K562 (cell line): ENCODE results near the gene OTUB2.

Source experiments
- CHD1 ChIP-seq: fragments of 200-600 bp; sonication (generic); IDR thresholded peaks from one replicate; pipeline ENCODE4 v1.6.1; 2012; ENCODE audit warnings: mild to moderate bottlenecking, moderate library complexity, low read length, inconsistent platforms
- FOXP1 ChIP-seq: sonication (generic); formaldehyde crosslinking; IDR thresholded peaks from 2 replicates; pipeline ENCODE4 v1.8.0; 2022; ENCODE audit warnings: mild to moderate bottlenecking, missing genetic modification reagents
- GTF2A2 ChIP-seq: IDR thresholded peaks from 2 replicates; pipeline ENCODE4 v1.6.1; 2016; ENCODE audit warnings: mild to moderate bottlenecking, missing genetic modification characterization, missing compliant biosample characterization
- JUN ChIP-seq, 2 experiments: sonication (generic) in 1 of 2; formaldehyde crosslinking in 1 of 2; IDR thresholded peaks; 2 replicates each; pipeline versions ENCODE4 v1.6.1 to v1.8.0; 2012 to 2022; ENCODE audit warnings: borderline replicate concordance in 2 of 2, mild to moderate bottlenecking in 2 of 2, improper control_type of control experiment in 1 of 2, low read depth in 1 of 2, low read length in 1 of 2, missing genetic modification reagents in 1 of 2
- MXD1 ChIP-seq: fragments of 250-450 bp; sonication (Bioruptor Pico); IDR thresholded peaks from 2 replicates; pipeline ENCODE4 v1.8.0; 2021; ENCODE audit warnings: borderline replicate concordance, mild to moderate bottlenecking, moderate library complexity; ENCODE audit not compliant: poor library complexity, severe bottlenecking
- ZNF175 ChIP-seq: fragments of 200-800 bp; sonication (Bioruptor generic); IDR thresholded peaks from 2 replicates; pipeline ENCODE4 v1.6.1; 2016; ENCODE audit warnings: low read depth, mild to moderate bottlenecking, missing genetic modification characterization, missing compliant biosample characterization
- TF ChIP-seq, protein P1 (sequence below): IDR thresholded peaks from 2 replicates; pipeline ENCODE4 v1.6.1; 2016; ENCODE audit warnings: missing genetic modification characterization, missing compliant biosample characterization
- TF ChIP-seq, protein P2 (sequence below): sonication (generic); formaldehyde crosslinking; IDR thresholded peaks from 2 replicates; pipeline ENCODE4 v1.8.0; 2022; ENCODE audit warnings: mild to moderate bottlenecking, low read depth, missing genetic modification reagents
- TF ChIP-seq, protein P3 (sequence below): sonication (generic); formaldehyde crosslinking; IDR thresholded peaks from 2 replicates; pipeline ENCODE4 v1.8.1; 2023; ENCODE audit warnings: mild to moderate bottlenecking, missing genetic modification reagents

GRCh38 chr14:94051779-94052178 lies 25.6 kb downstream of the OTUB2 start:
- TF ChIP-seq GTF2A2 = no peak
- TF ChIP-seq, protein P1, sequence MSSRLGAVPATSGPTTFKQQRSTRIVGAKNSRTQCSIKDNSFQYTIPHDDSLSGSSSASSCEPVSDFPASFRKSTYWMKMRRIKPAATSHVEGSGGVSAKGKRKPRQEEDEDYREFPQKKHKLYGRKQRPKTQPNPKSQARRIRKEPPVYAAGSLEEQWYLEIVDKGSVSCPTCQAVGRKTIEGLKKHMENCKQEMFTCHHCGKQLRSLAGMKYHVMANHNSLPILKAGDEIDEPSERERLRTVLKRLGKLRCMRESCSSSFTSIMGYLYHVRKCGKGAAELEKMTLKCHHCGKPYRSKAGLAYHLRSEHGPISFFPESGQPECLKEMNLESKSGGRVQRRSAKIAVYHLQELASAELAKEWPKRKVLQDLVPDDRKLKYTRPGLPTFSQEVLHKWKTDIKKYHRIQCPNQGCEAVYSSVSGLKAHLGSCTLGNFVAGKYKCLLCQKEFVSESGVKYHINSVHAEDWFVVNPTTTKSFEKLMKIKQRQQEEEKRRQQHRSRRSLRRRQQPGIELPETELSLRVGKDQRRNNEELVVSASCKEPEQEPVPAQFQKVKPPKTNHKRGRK (tag) = no peak
- TF ChIP-seq FOXP1 (CRISPR knock-in tag) = no peak
- no peak for TF ChIP-seq JUN (IDR thresholded peaks at IDR 0.05; ENCODE audit: borderline replicate concordance, low read depth, low read length)
- no peak for TF ChIP-seq JUN (CRISPR knock-in tag; IDR thresholded peaks at IDR 0.05; ENCODE audit: borderline replicate concordance)
- no peak for TF ChIP-seq ZNF175 (CRISPR knock-in tag)
- TF ChIP-seq, protein P2, sequence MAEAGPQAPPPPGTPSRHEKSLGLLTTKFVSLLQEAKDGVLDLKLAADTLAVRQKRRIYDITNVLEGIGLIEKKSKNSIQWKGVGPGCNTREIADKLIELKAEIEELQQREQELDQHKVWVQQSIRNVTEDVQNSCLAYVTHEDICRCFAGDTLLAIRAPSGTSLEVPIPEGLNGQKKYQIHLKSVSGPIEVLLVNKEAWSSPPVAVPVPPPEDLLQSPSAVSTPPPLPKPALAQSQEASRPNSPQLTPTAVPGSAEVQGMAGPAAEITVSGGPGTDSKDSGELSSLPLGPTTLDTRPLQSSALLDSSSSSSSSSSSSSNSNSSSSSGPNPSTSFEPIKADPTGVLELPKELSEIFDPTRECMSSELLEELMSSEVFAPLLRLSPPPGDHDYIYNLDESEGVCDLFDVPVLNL (CRISPR knock-in tag) = no peak
- no peak for TF ChIP-seq MXD1
- TF ChIP-seq, protein P3, sequence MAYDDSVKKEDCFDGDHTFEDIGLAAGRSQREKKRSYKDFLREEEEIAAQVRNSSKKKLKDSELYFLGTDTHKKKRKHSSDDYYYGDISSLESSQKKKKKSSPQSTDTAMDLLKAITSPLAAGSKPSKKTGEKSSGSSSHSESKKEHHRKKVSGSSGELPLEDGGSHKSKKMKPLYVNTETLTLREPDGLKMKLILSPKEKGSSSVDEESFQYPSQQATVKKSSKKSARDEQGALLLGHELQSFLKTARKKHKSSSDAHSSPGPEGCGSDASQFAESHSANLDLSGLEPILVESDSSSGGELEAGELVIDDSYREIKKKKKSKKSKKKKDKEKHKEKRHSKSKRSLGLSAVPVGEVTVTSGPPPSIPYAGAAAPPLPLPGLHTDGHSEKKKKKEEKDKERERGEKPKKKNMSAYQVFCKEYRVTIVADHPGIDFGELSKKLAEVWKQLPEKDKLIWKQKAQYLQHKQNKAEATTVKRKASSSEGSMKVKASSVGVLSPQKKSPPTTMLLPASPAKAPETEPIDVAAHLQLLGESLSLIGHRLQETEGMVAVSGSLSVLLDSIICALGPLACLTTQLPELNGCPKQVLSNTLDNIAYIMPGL (CRISPR knock-in tag) = no peak
- no peak for TF ChIP-seq CHD1
